Right atrium auricular region (tissue), 2 donors: ENCODE measurements around the gene IGFL2. TPM values are rescaled to one million over a fixed set of nuclear protein-coding genes. Genes with fewer than 3 reads are reported as not detected.

Source experiments
- DNase-seq: peaks from one replicate; pipeline ENCODE4 v3.0.0-alpha.2; 2019; ENCODE audit warnings: low spot score
- H3K27ac ChIP-seq, 2 donors: fragments of 200-600 bp; sonication (generic); 1 replicate in 1 of 2; 2 replicates in 1 of 2; pipeline ENCODE4 v1.5.1; 2016 to 2019
- H3K27me3 ChIP-seq, 2 donors: fragments of 200-600 bp; sonication (generic); one replicate each; pipeline versions ENCODE4 v1.5.1 to v1.6.0; 2017 to 2019
- H3K36me3 ChIP-seq: fragments of 200-600 bp; sonication (generic); one replicate; pipeline ENCODE4 v1.5.1; 2016
- H3K4me1 ChIP-seq, 2 donors: fragments of 200-600 bp; sonication (generic); one replicate each; pipeline versions ENCODE4 v1.5.1 to v1.6.0; 2017 to 2019
- H3K4me3 ChIP-seq, 2 donors: fragments of 200-600 bp; sonication (generic); 1 replicate in 1 of 2; 2 replicates in 1 of 2; pipeline ENCODE4 v1.5.1; 2017 to 2019; ENCODE audit warnings: mild to moderate bottlenecking in 1 of 2, moderate library complexity in 1 of 2
- H3K9me3 ChIP-seq, 2 donors: fragments of 200-600 bp; sonication (generic); one replicate each; pipeline ENCODE4 v1.5.1; 2019
- CTCF ChIP-seq, 2 donors: fragments of 200-600 bp; sonication (generic); IDR thresholded peaks; one replicate each; pipeline ENCODE4 v1.5.1; 2019; ENCODE audit warnings: antibody characterized with exemption in 2 of 2
- total RNA-seq, 2 donors: library from RNA; depleted of rRNA; stranded (reverse); fragments of >200 nt; gene quantifications; one replicate each; pipeline ENCODE4 v1.1.0, GENCODE V29; 2016

Gene IGFL2
- total RNA-seq, 2 donors from 2014 or later, result 1.8 TPM; not detected in 1

DNA sequence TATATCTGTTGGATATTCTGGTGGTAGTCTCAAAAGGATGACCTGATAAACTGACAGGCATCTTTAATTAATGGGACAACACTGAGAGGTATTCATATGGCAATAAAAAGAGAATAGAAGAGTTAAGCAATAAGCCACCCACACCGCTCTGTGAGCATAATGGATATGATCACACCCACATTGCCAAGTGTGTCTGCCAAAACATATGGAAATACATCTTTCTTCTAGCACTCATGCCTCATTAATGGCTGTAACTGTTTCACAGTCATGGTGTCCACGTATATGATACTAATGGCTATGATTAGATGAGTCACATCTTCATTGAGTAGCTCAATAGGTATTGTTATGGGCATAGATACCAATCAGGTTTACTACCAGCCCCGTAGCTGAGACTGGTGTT lies 36.7 kb upstream of the IGFL2 start:
- DNase-seq, result no peak
- TF ChIP-seq CTCF (IDR thresholded peaks at IDR 0.05), result no peak
- Histone ChIP-seq H3K27me3 (no peaks in the 10 kb centered on the region), H3K9me3 (no peaks in the 10 kb centered on the region), H3K36me3 (no peaks in the 10 kb centered on the region), H3K4me1 (no peaks in the 10 kb centered on the region), H3K4me3 (no peak overlapping the region), H3K27ac (no peak overlapping the region)

GRCh38 chr19:46112527-46112926 lies 35.5 kb upstream of the IGFL2 start:
- H3K36me3 ChIP-seq, result no peaks in the 10 kb centered on the region
- H3K4me1 ChIP-seq, result no peaks in the 10 kb centered on the region
- no peak overlapping the region for H3K4me3 ChIP-seq
- no peak for TF ChIP-seq CTCF (IDR thresholded peaks at IDR 0.05)
- no peak for DNase-seq
- no peaks in the 10 kb centered on the region for H3K27me3 ChIP-seq
- H3K27ac ChIP-seq, result no peak overlapping the region
- H3K9me3 ChIP-seq, result no peaks in the 10 kb centered on the region

- no peak for DNase-seq
- no peaks in the 10 kb centered on the region for H3K27me3 ChIP-seq
- H3K4me3 ChIP-seq, result no peak overlapping the region
- no peak overlapping the region for H3K27ac ChIP-seq
- H3K4me1 ChIP-seq, result no peaks in the 10 kb centered on the region
- H3K9me3 ChIP-seq, result no peaks in the 10 kb centered on the region
- TF ChIP-seq CTCF (IDR thresholded peaks at IDR 0.05), result no peak
- no peaks in the 10 kb centered on the region for H3K36me3 ChIP-seq
Observed at GRCh38 chr19:46113726-46114125, 34.3 kb upstream of the IGFL2 start.

GRCh38 chr19:46115396-46116106 lies 32.5 kb upstream of the IGFL2 start:
- no peak for TF ChIP-seq CTCF (IDR thresholded peaks at IDR 0.05)
- peaks cover 0 to 4% of the 10 kb centered on the region in 2 donors for H3K9me3 ChIP-seq
- DNase-seq, result no peak
- no peaks in the 10 kb centered on the region for H3K4me1 ChIP-seq
- no peak overlapping the region for H3K4me3 ChIP-seq
- H3K27ac ChIP-seq, result peak overlapping the region in 1 of 2 donors; percentile 51
- H3K36me3 ChIP-seq, result no peaks in the 10 kb centered on the region
- H3K27me3 ChIP-seq, result no peaks in the 10 kb centered on the region

GRCh38 chr19:46116121-46116520 lies 31.9 kb upstream of the IGFL2 start:
- TF ChIP-seq CTCF (IDR thresholded peaks at IDR 0.05), result no peak
- Histone ChIP-seq H3K27me3 (no peaks in the 10 kb centered on the region), H3K4me1 (no peaks in the 10 kb centered on the region), H3K27ac (no peak overlapping the region), H3K9me3 (peaks cover 0 to 4% of the 10 kb centered on the region in 2 donors), H3K4me3 (no peak overlapping the region), H3K36me3 (no peaks in the 10 kb centered on the region)
- DNase-seq, result no peak

DNA sequence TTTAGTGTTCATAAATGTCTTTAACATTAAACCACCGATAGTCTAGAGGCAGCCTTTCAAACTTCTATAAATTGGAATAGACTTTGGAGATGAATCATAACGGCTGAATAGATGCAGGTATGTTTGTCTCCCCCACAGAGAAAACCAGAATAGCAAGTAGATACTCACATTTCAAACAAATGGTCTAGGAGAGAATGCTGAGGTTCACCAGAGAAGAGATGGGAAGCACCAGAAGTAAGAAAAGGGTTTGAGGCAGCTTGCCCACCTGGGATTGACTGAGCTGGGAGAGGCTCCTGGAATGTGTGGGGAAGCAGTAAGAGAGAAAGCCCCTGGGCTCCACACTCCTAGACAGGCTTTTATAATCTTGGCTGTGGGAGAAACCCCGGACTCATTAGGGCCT lies 29.9 kb upstream of the IGFL2 start:
- no peak overlapping the region for H3K27ac ChIP-seq
- no peak for DNase-seq
- H3K9me3 ChIP-seq, result peaks cover 0 to 4% of the 10 kb centered on the region in 2 donors
- H3K4me3 ChIP-seq, result no peak overlapping the region
- H3K4me1 ChIP-seq, result no peaks in the 10 kb centered on the region
- TF ChIP-seq CTCF (IDR thresholded peaks at IDR 0.05), result no peak
- H3K36me3 ChIP-seq, result no peaks in the 10 kb centered on the region
- H3K27me3 ChIP-seq, result no peaks in the 10 kb centered on the region
